ENCODE data around the gene PRDM8. TPM values are rescaled to one million over a fixed set of nuclear protein-coding genes. Genes with fewer than 3 reads are reported as not detected.
A peak's percentile ranks its signal among the peaks of the same experiment; 100 is the strongest.

PRDM8 gene
- total RNA-seq, 1 donor from 2014 or later = 1.6 TPM

DNA sequence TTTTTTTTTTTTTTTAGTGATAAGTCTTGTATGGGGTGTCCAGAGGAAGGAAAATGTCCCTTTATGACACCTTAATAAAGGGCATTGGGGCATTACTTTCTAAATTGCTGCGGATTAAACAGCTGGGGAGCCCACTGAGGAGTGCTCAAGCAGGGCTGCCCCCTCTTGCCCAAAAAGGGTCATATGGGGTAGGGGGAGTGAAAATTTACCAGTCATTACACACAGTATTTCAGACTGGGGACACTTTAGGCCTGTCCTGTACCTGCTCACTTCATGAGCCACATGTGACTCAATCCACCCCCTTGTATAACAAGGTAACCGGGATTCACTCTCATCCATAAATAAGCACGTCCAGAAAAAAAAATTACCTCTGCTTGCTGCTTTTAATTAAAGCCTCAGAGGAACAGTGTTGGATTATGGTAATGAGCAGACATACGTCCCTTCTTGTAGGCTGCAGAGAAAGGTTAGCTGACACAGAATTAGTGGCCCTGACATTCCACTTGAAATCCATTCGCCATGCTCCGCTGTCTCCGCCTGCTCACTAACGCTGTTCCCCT lies 1.8 kb downstream of the PRDM8 start:
- H3K36me3 ChIP-seq (ENCODE audit: control insufficient read depth in 3 of 3, insufficient read depth in 3 of 3, low read length in 3 of 3) = no peaks in the 10 kb centered on the region
- H3K9ac ChIP-seq (ENCODE audit: low read depth in 1 of 3, low read length in 3 of 3) = no peak overlapping the region
- H3K27me3 ChIP-seq (ENCODE audit: control insufficient read depth in 3 of 3, insufficient read depth in 3 of 3, low read length in 3 of 3) = peaks cover 36 to 68% (median 49%) of the 10 kb centered on the region in 3 donors
- H3K27ac ChIP-seq (ENCODE audit: low read depth, low read length) = no peak overlapping the region
- no peaks in the 10 kb centered on the region for H3K9me3 ChIP-seq (ENCODE audit: control insufficient read depth in 3 of 3, low read length in 3 of 3)
- H3K4me3 ChIP-seq (ENCODE audit: low read length in 3 of 3) = no peak overlapping the region
- peaks cover 10 to 13% (median 12%) of the 10 kb centered on the region in 3 donors for H3K4me1 ChIP-seq (ENCODE audit: control insufficient read depth in 3 of 3, insufficient read depth in 3 of 3, low read length in 3 of 3)

- Histone ChIP-seq H3K4me3 (ENCODE audit: low read length in 3 of 3) (no peak overlapping the region), H3K4me1 (ENCODE audit: control insufficient read depth in 3 of 3, insufficient read depth in 3 of 3, low read length in 3 of 3) (peaks cover 10 to 13% (median 12%) of the 10 kb centered on the region in 3 donors), H3K36me3 (ENCODE audit: control insufficient read depth in 3 of 3, insufficient read depth in 3 of 3, low read length in 3 of 3) (no peaks in the 10 kb centered on the region), H3K9ac (ENCODE audit: low read depth in 1 of 3, low read length in 3 of 3) (no peak overlapping the region), H3K27me3 (ENCODE audit: control insufficient read depth in 3 of 3, insufficient read depth in 3 of 3, low read length in 3 of 3) (peaks cover 36 to 67% (median 49%) of the 10 kb centered on the region in 3 donors), H3K27ac (ENCODE audit: low read depth, low read length) (no peak overlapping the region), H3K9me3 (ENCODE audit: control insufficient read depth in 3 of 3, low read length in 3 of 3) (no peaks in the 10 kb centered on the region)
Measured at GRCh38 chr4:80199947-80200346, 2.6 kb downstream of the PRDM8 start.

DNA sequence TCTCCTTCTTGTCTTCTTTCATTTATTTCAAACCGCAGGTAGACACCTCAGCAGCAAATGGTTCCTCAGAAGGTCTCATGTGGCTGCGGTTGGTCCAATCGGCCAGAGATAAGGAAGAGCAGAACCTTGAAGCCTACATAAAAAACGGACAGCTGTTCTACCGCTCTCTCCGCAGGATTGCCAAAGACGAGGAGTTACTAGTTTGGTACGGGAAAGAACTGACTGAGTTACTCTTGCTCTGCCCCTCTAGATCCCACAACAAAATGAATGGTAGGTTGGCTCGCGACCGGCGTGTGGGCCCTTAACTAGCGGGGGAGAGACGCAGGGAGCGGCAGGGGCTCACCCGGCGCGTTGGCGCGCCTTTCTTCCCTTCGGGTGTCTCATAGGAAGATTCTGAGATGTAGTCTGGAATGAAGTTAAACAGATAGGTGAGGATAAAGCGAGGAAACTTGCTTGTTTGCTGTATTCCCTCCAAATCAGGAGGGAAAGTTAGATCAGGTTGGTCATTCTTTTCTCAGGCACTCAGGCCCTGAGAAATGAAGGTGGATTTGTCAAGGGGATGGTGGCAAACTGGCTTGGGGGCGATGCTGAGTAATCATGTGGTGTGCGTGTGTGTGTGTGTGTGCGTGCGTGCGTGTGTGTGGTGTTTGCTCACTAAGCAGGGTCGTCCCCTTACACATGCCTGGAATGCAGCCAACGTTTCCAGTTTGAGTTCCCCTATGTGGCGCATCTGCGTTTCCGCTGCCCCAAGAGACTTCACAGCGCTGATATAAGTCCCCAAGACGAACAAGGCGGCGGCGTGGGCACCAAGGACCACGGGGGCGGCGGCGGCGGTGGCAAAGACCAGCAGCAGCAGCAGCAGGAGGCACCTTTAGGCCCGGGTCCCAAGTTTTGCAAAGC lies 4.2 kb downstream of the PRDM8 start:
- H3K27me3 ChIP-seq (ENCODE audit: control insufficient read depth in 3 of 3, insufficient read depth in 3 of 3, low read length in 3 of 3) = peaks cover 30 to 60% (median 42%) of the 10 kb centered on the region in 3 donors
- no peaks in the 10 kb centered on the region for H3K9me3 ChIP-seq (ENCODE audit: control insufficient read depth in 3 of 3, low read length in 3 of 3)
- no peaks in the 10 kb centered on the region for H3K36me3 ChIP-seq (ENCODE audit: control insufficient read depth in 3 of 3, insufficient read depth in 3 of 3, low read length in 3 of 3)
- H3K27ac ChIP-seq (ENCODE audit: low read depth, low read length) = no peak overlapping the region
- peaks cover 11 to 14% (median 12%) of the 10 kb centered on the region in 3 donors for H3K4me1 ChIP-seq (ENCODE audit: control insufficient read depth in 3 of 3, insufficient read depth in 3 of 3, low read length in 3 of 3)
- no peak overlapping the region for H3K9ac ChIP-seq (ENCODE audit: low read depth in 1 of 3, low read length in 3 of 3)
- H3K4me3 ChIP-seq (ENCODE audit: low read length in 3 of 3) = peak overlapping the region in 2 of 3 donors; percentile 49 to 61

- Histone ChIP-seq H3K9ac (ENCODE audit: low read depth in 1 of 3, low read length in 3 of 3) (peak overlapping the region in 1 of 3 donors; percentile 60), H3K36me3 (ENCODE audit: control insufficient read depth in 3 of 3, insufficient read depth in 3 of 3, low read length in 3 of 3) (no peaks in the 10 kb centered on the region), H3K27me3 (ENCODE audit: control insufficient read depth in 3 of 3, insufficient read depth in 3 of 3, low read length in 3 of 3) (peaks cover 22 to 60% (median 36%) of the 10 kb centered on the region in 3 donors), H3K4me1 (ENCODE audit: control insufficient read depth in 3 of 3, insufficient read depth in 3 of 3, low read length in 3 of 3) (peaks cover 8 to 16% (median 14%) of the 10 kb centered on the region in 3 donors), H3K4me3 (ENCODE audit: low read length in 3 of 3) (peak overlapping the region; percentile 42 to 67 (median 61)), H3K27ac (ENCODE audit: low read depth, low read length) (peak overlapping the region; percentile 30), H3K9me3 (ENCODE audit: control insufficient read depth in 3 of 3, low read length in 3 of 3) (no peaks in the 10 kb centered on the region)
Measured at GRCh38 chr4:80202190-80202711, 4.9 kb downstream of the PRDM8 start.

DNA sequence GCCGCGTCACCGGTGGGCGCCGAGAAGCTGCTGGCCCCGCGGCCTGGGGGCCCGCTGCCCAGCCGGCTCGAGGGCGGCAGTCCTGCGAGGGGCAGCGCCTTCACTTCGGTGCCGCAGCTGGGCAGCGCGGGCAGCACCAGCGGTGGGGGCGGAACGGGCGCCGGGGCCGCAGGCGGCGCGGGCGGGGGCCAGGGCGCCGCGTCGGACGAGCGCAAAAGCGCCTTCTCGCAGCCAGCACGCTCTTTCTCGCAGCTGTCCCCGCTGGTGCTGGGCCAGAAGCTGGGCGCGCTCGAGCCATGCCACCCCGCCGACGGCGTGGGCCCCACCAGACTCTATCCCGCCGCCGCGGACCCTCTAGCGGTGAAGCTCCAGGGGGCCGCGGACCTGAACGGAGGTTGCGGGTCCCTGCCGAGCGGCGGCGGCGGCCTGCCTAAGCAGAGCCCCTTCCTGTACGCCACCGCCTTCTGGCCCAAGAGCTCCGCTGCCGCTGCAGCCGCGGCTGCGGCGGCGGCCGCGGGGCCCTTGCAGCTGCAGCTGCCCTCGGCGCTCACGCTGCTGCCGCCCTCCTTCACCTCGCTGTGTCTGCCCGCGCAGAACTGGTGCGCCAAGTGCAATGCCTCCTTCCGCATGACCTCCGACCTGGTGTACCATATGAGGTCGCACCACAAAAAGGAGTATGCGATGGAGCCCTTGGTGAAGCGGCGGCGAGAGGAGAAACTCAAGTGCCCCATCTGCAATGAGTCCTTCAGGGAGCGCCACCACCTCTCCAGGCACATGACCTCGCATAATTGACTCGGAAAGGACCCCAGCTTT lies 5.6 kb downstream of the PRDM8 start:
- peak overlapping the region; percentile 40 to 67 (median 61) for H3K4me3 ChIP-seq (ENCODE audit: low read length in 3 of 3)
- peaks cover 7 to 17% (median 9%) of the 10 kb centered on the region in 3 donors for H3K4me1 ChIP-seq (ENCODE audit: control insufficient read depth in 3 of 3, insufficient read depth in 3 of 3, low read length in 3 of 3)
- H3K36me3 ChIP-seq (ENCODE audit: control insufficient read depth in 3 of 3, insufficient read depth in 3 of 3, low read length in 3 of 3) = no peaks in the 10 kb centered on the region
- peaks cover 23 to 60% (median 37%) of the 10 kb centered on the region in 3 donors for H3K27me3 ChIP-seq (ENCODE audit: control insufficient read depth in 3 of 3, insufficient read depth in 3 of 3, low read length in 3 of 3)
- peak overlapping the region in 1 of 3 donors; percentile 60 for H3K9ac ChIP-seq (ENCODE audit: low read depth in 1 of 3, low read length in 3 of 3)
- no peaks in the 10 kb centered on the region for H3K9me3 ChIP-seq (ENCODE audit: control insufficient read depth in 3 of 3, low read length in 3 of 3)
- H3K27ac ChIP-seq (ENCODE audit: low read depth, low read length) = peak overlapping the region; percentile 30

DNA sequence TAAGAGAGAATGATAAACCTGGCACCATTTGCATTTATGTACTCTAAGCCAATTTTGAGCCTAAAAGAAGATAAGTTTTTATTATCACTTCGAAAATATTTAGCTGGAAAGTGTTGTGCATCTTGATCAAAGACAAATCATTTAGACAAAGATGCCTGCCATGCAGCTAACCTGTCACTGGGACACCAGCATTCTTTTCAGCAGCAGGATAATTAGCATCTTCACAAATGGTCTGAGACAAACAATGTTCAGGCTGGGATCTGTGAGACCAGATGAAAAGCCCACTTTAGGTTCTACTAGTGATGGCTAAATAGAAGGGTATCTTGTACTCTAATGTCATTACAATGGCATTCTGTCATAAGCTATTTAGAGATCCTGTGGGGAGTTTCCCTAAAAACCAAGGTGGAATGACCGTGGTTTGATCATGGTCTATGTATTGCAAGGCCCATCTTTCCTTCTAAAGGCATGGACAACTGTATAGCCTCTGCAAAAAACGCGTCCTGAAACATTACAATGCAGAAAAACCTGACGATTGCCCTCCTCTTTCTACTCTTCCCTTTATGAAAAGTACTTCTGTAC lies 7.2 kb downstream of the PRDM8 start:
- peaks cover 20 to 54% (median 25%) of the 10 kb centered on the region in 3 donors for H3K27me3 ChIP-seq (ENCODE audit: control insufficient read depth in 3 of 3, insufficient read depth in 3 of 3, low read length in 3 of 3)
- no peak overlapping the region for H3K9ac ChIP-seq (ENCODE audit: low read depth in 1 of 3, low read length in 3 of 3)
- H3K9me3 ChIP-seq (ENCODE audit: control insufficient read depth in 3 of 3, low read length in 3 of 3) = no peaks in the 10 kb centered on the region
- H3K36me3 ChIP-seq (ENCODE audit: control insufficient read depth in 3 of 3, insufficient read depth in 3 of 3, low read length in 3 of 3) = no peaks in the 10 kb centered on the region
- peaks cover 6 to 15% (median 7%) of the 10 kb centered on the region in 3 donors for H3K4me1 ChIP-seq (ENCODE audit: control insufficient read depth in 3 of 3, insufficient read depth in 3 of 3, low read length in 3 of 3)
- H3K27ac ChIP-seq (ENCODE audit: low read depth, low read length) = no peak overlapping the region
- no peak overlapping the region for H3K4me3 ChIP-seq (ENCODE audit: low read length in 3 of 3)

- H3K27me3 ChIP-seq (ENCODE audit: control insufficient read depth in 3 of 3, insufficient read depth in 3 of 3, low read length in 3 of 3) = peaks cover 13 to 44% (median 14%) of the 10 kb centered on the region in 3 donors
- H3K36me3 ChIP-seq (ENCODE audit: control insufficient read depth in 3 of 3, insufficient read depth in 3 of 3, low read length in 3 of 3) = no peaks in the 10 kb centered on the region
- H3K4me1 ChIP-seq (ENCODE audit: control insufficient read depth in 3 of 3, insufficient read depth in 3 of 3, low read length in 3 of 3) = peaks cover 6 to 15% (median 7%) of the 10 kb centered on the region in 3 donors
- H3K9ac ChIP-seq (ENCODE audit: low read depth in 1 of 3, low read length in 3 of 3) = no peak overlapping the region
- no peak overlapping the region for H3K4me3 ChIP-seq (ENCODE audit: low read length in 3 of 3)
- peak overlapping the region; percentile 4 for H3K27ac ChIP-seq (ENCODE audit: low read depth, low read length)
- no peaks in the 10 kb centered on the region for H3K9me3 ChIP-seq (ENCODE audit: control insufficient read depth in 3 of 3, low read length in 3 of 3)
Measured at GRCh38 chr4:80206111-80206510, 8.8 kb downstream of the PRDM8 start.

- H3K4me3 ChIP-seq (ENCODE audit: low read length in 3 of 3) = peak overlapping the region in 2 of 3 donors; percentile 6 to 23
- H3K9me3 ChIP-seq (ENCODE audit: control insufficient read depth in 3 of 3, low read length in 3 of 3) = no peaks in the 10 kb centered on the region
- H3K4me1 ChIP-seq (ENCODE audit: control insufficient read depth in 3 of 3, insufficient read depth in 3 of 3, low read length in 3 of 3) = peaks cover 6 to 14% (median 6%) of the 10 kb centered on the region in 3 donors
- H3K36me3 ChIP-seq (ENCODE audit: control insufficient read depth in 3 of 3, insufficient read depth in 3 of 3, low read length in 3 of 3) = no peaks in the 10 kb centered on the region
- peak overlapping the region in 2 of 3 donors; percentile 11 to 16 for H3K9ac ChIP-seq (ENCODE audit: low read depth in 1 of 3, low read length in 3 of 3)
- H3K27me3 ChIP-seq (ENCODE audit: control insufficient read depth in 3 of 3, insufficient read depth in 3 of 3, low read length in 3 of 3) = peaks cover 7 to 39% (median 9%) of the 10 kb centered on the region in 3 donors
- peak overlapping the region; percentile 27 for H3K27ac ChIP-seq (ENCODE audit: low read depth, low read length)
Measured at GRCh38 chr4:80206521-80207171, 9.3 kb downstream of the PRDM8 start.

DNA sequence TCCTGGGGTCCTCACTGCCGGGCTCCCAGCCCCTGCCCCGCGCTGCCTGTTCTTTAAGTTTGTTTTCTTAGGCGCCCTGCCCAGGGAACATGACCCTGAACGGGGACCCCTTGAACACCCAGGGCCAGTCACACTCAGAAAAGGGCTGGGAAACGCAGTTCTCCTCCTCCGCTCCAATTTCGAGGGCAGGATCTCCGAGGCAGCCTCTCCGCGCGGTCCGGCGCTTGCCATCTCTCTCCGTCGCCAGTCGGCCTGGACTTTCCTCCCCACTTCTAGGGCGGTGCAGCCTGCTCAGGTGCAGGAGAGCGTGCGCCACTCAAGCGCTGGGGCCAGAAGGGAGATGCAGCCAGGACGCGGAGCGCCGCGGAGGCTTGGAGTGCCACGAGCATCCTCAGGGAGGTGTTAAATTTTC lies 9.9 kb downstream of the PRDM8 start:
- Histone ChIP-seq H3K4me3 (ENCODE audit: low read length in 3 of 3) (peak overlapping the region in 1 of 3 donors; percentile 23), H3K27ac (ENCODE audit: low read depth, low read length) (peak overlapping the region; percentile 27), H3K4me1 (ENCODE audit: control insufficient read depth in 3 of 3, insufficient read depth in 3 of 3, low read length in 3 of 3) (peaks cover under 1 to 12% (median 4%) of the 10 kb centered on the region in 3 donors), H3K9me3 (ENCODE audit: control insufficient read depth in 3 of 3, low read length in 3 of 3) (no peaks in the 10 kb centered on the region), H3K27me3 (ENCODE audit: control insufficient read depth in 3 of 3, insufficient read depth in 3 of 3, low read length in 3 of 3) (peaks cover 4 to 34% (median 8%) of the 10 kb centered on the region in 3 donors), H3K9ac (ENCODE audit: low read depth in 1 of 3, low read length in 3 of 3) (peak overlapping the region in 2 of 3 donors; percentile 11 to 16), H3K36me3 (ENCODE audit: control insufficient read depth in 3 of 3, insufficient read depth in 3 of 3, low read length in 3 of 3) (no peaks in the 10 kb centered on the region)
